NCI-H1436 treated with DMSO at 0.1 percent for 48 hours (cell line): Measurements from ENCODE around the gene CRLF2.
"Not testable (repeated sequence)": the region's sequence is repeated elsewhere in the genome, so short reads cannot be mapped to it uniquely, and the experiment has no call there.

Experiments
- DNase-seq: peaks from one replicate; lab custom pipeline; 2025; lab: John Stamatoyannopoulos, UW

CRLF2 gene

DNA sequence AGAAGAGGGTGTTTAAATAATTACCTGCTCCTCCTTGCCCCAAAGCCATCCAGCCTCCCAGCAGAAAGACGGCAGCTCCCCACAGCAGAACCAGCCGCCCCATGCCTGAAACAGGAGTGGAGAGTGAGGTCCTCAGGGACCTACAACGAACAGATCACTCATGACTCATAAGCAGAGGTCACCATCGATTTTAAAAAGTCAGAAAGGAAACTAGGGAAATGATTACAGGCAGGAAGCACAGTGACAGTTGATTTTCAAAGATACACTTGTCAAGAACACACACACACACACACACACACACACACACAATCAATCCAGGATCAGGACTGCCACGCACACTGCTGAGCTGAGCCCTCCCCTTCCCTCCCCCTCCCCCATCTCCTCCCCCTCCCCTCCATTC, at the start of gene CRLF2:
TSS of gene CRLF2 (minus strand) at position 118 of the 400 bp plus-strand sequence. CDS start at position 103, 15 bp downstream.
- DNase-seq, result no peak

- DNase-seq, result not testable (repeated sequence)
Observed at GRCh38 chrX:1261771-1262170, 49.3 kb upstream of the CRLF2 start.

GRCh38 chrX:1261285-1261684, 48.8 kb upstream of the CRLF2 start:
- DNase-seq, result no peak

DNA sequence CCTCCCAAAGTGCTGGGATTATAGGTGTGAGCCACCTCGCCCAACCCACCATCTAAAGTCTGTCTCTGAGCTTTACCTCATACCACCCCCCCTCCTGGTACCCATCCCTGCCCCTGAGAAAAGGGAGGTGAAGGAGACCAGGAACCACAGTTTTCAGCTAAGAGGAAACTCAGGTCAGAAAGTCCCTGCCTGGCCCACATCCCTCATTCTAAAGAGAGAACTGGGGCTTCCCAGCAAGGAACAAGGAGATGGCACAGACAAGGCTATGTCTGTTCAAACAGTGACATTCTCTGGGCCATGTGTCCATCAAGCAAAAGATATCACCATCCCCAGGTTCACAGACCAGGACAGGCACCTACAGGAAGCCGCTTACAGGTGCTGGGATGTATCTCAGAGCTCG, 40.4 kb upstream of the CRLF2 start:
- DNase-seq, result no peak

- no peak for DNase-seq
Observed at GRCh38 chrX:1249101-1249887, 36.8 kb upstream of the CRLF2 start.

DNA sequence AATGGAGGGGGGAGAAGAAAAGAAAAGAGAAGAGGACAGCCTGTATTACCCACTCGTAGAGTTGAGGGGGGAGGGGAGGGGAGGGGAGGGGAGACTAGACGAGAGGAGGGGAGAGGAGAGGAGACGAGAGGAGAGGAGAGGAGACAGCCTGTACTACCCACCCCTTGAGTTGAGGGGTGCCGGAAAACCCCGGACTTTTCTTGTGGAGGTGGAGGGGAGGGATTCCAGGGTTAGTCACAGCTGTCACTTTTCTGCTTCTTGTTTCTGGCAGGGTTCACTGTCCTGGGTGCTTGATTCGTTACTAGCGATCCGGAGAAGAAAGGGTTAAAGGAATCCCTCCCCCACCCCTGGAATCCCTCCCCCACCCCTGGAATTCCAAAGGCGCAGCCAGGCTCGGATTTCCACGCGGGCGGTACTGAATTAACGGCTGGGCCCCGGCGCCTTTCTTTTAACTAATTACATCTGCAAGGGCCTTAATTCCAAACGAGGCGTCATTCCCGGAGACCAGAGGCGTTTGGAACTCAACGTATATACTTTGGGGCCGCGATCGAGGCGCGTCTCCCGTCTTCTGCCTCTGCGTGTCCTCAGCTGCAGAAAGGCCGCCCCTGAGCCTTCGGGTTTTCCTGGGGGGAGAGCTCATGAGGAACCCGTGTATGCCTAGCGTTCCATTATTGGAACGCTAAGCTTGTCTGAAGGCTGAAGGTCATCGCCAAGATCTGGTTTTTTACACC, 36.0 kb upstream of the CRLF2 start:
- no peak for DNase-seq

- DNase-seq, result no peak
Observed at GRCh38 chrX:1246816-1247215, 34.4 kb upstream of the CRLF2 start.

GRCh38 chrX:1244164-1245076, 32.0 kb upstream of the CRLF2 start:
- no peak for DNase-seq

GRCh38 chrX:1242891-1243402, 30.5 kb upstream of the CRLF2 start:
- no peak for DNase-seq

DNA sequence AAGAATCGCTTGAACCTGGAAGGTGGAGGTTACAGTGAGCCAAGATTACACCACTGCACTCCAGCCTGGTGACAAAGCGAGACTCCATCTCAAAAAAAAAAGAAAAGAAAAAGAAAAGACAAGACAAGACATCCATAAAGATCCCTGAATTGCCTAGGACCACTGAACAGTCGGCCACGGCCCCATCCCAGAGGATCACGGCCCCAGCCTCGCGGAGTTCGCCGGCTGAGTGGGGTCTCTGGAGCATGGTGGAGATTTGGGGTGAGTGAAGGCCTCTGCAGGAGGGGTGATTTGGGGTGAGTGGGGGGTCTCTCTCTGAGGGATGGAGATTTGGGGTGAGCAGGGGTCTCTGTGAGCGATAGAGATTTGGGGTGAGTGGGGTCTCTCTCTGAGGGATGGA, 28.1 kb upstream of the CRLF2 start:
- DNase-seq, result not testable (repeated sequence)

- no peak for DNase-seq
Observed at GRCh38 chrX:1239681-1240142, 27.3 kb upstream of the CRLF2 start.

GRCh38 chrX:1231850-1232465, 19.5 kb upstream of the CRLF2 start:
- DNase-seq, result no peak

GRCh38 chrX:1228101-1228500, 15.7 kb upstream of the CRLF2 start:
- DNase-seq, result not testable (repeated sequence)

- DNase-seq, result no peak
Observed at GRCh38 chrX:1226249-1226648, 13.8 kb upstream of the CRLF2 start.

DNA sequence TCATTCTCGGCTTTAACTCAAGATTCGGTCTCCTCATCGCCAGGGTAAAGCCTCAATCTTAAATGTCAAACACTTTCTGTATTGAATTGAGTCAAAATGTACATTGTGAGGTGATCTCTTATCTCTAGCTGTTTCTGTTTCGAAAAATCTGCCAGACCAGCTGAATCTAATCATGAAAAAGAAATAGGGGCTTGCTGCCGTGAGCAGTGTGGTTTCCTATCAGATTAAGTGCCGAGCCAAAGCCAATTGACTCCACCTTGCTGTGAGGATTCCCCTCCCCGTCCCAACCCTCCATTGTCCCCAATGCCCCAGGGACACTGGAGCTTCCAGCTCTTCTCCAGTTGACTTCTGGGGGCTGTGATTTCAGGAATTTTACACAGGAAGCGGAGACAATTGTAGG, 12.5 kb upstream of the CRLF2 start:
- no peak for DNase-seq

- no peak for DNase-seq
Observed at GRCh38 chrX:1223242-1223600, 10.8 kb upstream of the CRLF2 start.

DNA sequence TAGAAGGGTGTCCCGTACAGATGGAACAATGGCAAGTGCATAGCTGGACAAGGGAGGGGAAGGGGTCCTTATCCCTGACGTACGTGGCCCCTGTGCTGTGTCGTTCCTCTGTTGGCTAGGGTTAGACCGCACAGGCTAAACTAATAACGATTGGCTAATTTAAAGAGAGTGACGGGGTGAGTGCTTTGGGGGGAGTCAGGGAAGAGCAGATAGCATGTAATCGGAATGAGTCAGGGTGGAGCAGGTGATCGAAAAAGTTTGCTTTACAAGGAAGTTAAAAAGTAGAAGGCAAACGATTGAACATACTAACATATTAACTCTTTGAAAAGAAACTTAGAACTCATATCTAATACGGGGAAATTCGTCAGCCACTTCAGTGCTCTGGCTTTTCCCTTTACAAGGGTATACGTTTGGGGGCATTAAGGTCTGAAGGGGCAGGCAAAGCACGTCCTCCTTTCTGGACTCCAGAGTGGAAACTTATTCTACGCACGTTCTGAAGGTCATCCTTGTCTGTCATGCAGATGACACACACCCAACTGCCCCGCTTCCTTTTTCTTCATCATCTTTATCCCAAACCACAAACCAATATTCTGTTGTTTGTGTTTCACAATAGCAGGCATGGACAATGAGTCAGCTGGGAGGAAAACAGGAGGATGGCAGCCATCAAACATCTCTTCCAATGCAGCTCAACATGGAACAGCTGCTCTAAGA, 10.2 kb upstream of the CRLF2 start:
- DNase-seq, result no peak

DNA sequence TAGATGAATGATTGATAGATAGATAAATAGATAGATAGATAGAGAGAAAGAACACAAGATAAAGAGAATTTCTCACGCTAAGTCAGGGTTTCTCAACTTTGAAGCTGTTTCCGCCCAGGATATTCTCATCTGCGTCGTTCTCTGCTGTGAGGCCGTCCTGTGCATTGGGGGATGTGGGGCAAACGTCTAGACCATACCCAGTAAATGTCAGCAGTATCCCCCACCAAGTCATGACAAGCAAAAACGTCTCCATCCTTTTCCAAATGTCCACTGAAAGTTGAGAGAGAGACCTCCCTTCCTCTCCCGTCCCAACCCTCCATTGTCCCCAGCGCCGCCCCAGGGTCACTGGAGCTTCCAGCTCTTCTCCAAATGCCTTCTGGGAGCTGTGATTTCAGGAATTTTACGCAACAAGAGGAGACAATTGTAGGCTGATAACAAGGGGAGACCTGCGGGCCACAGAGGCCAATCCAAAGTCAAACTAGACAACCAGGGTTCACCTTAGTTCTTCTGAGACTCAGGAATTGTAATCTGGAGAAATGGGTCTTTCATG, 8.9 kb upstream of the CRLF2 start:
- DNase-seq, result no peak

DNA sequence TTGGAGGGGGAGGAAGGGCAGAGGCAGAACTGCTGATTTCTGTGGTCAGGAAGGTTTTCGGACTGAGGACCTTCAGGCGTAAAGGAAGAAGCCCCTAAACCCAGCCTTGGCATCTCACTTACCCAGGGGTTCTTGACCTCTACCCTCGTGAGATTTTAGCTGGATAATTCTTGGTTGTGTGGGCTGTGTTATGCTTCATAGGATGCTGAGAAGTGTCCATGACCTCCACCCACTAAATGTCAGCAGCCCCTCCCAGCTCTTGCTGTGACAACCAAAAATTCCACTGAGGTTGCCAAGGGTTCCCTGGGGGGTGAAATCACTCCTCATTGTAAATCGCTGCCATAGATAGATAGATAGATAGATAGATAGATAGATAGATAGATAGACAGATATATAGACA, 5.8 kb upstream of the CRLF2 start:
- no peak for DNase-seq

DNA sequence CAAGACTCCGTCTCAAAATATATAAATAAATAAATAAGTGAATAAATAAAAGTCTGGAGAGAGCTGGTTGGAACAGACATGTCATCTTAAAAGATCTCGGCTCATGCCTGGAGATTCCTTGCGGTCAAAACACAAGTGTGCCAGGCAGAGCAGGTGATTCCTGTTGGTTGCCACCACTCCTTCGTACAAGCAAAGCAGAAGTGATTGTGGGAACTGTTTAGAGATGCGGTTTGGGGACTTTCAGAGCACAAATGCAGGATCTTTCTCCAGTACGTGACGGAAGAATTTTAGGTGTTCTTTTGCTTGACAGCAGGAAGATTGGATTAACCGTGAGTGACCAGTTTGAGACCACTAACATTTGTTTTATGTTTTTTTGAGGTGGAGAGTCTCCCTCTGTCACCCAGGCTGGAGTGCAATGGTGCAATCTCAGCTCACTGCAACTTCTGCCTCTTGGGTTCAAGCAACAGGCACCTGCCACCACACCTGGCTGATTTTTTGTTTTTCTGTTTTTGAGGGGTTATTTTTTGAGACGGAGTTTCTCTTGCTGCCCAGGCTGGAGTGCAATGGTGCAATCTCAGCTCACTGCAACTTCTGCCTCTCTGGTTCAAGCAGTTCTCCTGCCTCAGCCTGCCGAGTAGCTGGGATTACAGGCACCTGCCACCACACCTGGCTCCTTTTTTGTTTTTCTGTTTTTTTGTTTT, 2.8 kb upstream of the CRLF2 start:
- DNase-seq, result no peak
